Activated CD4-positive, CD25-positive, alpha-beta regulatory T cell treated with anti-CD3 and anti-CD28 coated beads, Interleukin-2, amount 50 U/mL, for 16 hours (primary cell): Measurements from ENCODE around the gene TPPP.
"Not testable (repeated sequence)": the region's sequence is repeated elsewhere in the genome, so short reads cannot be mapped to it uniquely, and the experiment has no call there.

ENCODE experiments used
- DNase-seq: peaks from one replicate; pipeline ENCODE4 v3.0.0-alpha.2; 2020; ENCODE audit warnings: low read depth, low spot score

Gene TPPP

DNA sequence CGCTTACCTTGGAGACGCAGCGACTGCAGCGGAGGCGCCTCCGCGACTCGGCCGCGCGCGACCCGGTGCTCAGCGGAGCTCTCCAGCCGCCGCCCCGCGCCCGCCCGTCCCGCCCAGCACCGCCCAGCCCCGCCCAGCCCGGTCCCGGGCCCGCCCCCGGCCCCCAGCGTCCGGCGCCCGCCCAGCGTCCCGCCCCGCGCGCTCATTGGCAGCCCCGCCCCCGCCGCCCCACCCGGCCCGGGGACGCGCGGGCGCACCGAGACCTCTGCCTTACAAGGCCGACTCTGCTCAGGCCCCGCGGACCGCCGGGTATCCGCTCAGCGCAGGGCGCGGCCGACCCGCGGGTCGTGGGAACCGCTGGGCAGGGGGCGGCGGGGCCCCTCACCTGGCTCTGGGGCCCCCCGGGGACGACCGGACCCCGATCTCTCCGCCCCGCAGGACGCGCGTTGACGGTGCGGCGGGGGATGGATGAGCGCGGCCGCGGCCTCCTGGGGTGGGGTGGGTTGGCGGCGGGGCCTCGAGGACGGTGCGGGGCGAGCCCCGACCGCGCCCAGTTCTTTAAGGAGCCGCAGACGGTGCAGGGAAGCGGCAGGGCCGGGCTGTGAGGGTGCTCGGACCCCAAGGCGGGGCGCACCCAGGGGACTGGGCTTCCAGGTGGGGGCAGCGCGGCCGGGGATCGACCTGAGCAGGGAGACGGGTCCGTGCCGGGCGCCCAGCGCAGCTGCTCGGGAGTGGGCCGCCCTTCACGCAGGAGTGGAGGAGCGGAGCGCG is at the start of gene TPPP:
TSS of gene TPPP (minus strand) at position 82 of the 771 bp plus-strand sequence. CDS start 15,292 bp downstream, outside the sequence.
- peak; percentile 63 for DNase-seq

DNA sequence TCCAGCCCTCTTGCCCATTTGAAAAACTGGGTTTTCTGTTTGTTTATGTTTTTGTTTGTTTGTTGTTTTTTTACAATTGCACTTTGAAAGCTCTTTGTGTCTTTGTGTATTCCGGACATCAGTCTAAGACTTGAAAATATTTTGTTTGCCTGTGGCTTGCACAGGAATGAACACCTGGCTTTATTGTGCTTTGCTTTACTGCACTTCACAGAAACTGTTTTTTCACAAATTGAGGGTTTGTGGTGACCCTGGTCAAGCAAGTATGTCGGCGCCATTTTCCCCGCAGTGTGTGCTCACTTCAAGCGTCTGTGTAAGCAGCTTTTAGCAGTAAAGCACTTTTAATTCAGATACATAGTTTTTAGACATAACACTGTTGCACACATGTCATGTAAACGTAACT is 49.1 kb upstream of the TPPP start:
- not testable (repeated sequence) for DNase-seq

DNA sequence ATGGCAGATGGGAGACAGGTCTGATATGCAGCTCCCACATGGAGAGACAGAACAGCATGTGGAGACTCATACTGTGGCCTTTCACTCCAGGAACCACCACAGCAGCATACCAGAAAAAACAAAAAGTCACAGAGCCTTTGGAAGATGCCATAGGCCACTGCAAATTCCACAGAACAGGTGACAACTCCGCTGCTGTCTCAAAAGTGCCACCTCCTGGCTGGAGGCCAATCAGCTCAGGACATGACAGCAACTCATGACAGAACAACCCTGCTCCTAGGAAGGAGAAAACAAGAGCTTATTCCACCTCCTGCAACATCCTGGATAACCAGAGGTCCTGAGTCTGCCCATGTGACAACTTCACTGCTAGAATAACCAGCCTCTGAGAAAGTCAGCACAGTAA is 41.0 kb upstream of the TPPP start:
- DNase-seq: not testable (repeated sequence)

DNA sequence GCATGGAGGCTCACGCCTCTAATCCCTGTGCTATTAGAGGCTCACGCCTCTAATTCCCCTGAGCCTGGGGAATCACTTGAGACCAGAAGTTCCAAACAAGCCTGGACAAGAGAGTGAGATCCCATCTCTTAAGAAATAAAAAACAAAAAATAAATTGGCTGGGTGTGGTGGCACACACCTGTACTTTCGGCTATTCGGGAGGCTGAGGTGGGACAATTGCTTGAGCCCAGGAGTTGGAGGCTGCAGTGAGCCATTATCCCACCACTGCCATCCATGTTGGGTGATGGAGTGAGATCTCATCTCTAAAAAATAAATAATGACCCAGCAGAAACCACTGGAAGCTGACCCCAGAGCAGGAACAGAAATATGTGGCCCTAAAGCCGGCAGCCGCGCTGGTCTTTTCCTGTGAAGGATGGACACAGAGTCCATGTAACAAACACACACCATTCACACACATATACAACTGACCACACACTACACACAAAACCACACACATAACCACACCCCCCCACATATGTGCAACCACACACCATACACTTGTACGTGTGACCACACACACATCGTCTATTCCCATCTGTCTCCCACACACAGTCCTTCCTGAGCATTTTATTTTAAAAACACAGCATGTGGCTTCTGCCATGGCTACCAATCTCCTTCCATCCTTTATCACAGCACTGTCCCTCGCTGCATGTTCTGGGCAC is 39.8 kb upstream of the TPPP start:
- DNase-seq: not testable (repeated sequence)

DNA sequence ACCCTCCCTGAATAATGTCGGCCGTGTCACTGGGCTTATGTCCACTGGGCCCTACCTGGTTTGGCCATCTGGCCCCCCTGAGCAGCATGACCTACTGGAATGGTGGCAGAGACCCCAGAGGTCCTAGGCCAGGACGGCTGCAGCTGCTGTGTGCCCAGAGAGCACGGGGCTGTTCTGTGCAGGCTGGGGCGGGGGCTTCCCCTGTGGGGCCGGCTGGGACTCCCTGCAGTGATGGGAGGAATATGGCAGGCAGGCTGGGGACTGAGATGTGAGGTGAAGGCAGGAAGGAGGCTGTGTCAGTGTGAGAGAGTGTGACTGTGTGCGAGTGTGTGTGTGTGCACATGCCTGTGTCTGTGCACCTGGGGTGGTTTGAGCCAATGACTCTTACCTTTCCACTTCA is 36.1 kb upstream of the TPPP start:
- DNase-seq: not testable (repeated sequence)

DNA sequence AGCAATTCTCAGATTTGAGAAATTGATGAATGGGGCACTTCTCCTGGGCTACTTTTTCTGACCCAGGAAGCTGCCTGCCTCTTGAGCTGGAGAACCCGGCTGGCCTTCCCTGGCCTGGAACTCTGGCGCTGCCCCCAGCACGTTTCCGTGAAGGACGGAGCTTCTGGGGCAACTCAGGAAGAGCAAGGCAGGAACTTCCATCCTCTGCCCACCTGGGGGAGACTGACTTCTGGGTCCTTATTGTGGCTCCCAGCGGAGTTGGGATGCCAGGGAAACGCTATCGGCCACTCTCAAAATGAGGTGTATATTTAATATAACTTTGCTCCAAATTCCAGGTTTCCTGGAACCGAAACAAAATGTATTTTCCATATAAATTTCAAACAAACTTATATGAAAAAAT is 33.9 kb upstream of the TPPP start:
- not testable (repeated sequence) for DNase-seq

DNA sequence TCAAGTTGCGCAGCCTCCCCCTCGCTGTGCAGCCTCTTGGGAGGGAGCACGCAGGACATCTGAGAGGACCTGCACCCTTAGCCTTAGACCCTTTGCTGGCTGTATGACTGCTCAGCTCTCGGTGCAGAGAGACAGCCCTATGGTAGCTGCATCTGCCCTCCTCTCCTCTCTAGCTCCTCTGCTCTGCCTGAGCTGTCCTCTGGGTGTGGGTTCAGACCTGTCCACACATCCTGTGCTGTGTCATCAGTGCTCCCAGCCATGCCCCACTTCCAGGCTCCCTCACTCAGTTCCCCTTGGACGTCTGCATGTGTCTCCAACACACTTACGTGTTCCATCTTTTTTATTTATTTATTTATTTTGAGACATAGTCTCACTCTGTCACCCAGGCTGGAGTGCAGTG is 30.7 kb upstream of the TPPP start:
- DNase-seq: not testable (repeated sequence)

DNA sequence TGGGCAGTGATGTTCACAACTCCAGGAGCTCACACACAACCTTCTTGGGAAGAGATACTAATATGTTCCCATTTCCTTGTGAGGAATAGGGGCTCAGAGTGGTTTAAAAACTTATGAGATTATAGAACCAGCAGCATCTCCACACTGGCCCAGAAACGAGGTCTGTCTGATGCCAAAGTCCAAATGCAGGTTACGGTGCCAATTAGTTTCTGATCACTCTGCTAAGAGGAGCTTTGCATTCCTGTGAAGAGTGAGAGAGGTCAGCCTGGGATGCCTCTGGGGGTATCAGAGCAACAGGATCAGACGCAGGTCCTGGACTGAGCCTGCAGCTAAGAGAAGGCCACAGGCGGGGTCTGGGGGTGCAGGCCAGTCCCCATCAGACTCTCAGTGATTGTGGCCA is 30.2 kb upstream of the TPPP start:
- not testable (repeated sequence) for DNase-seq

DNA sequence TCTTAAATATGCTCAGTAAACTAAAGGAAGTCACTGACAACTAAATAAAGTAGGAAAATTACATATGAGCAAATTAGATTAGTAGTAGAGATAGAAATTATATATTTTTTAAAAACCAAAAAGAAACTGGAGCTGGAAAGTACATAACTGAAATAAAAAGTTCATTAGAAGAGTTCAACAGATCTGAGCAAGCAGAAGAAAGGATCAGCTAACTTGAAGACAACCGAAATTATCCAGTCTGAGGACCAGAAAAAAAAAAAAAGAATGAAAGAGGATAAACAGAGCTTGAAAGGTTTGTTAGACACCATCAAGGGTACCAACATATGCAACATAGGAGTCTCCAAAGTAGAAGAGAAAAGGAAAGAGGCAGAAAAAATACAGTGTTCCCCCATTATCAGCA is 26.2 kb upstream of the TPPP start:
- not testable (repeated sequence) for DNase-seq

DNA sequence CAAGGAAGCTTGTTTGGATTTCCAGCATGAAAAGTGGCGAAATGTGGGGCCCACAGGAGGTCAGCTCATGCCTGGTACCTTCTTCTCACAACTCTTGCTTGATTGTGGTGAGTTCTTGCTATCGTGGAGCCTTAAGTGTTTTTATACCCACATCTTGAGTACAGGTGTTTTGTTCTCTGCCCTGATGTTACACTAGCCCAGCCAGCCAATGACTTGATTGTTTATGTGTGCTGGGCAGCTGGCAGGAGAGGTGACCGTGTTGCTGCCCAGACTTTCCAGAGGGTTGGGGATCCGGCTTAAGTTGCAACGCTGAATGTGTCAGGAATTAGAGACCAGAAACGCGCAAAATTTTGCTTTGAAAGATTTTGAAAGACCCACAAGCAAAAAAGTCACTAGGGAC is 24.0 kb upstream of the TPPP start:
- no peak for DNase-seq

DNA sequence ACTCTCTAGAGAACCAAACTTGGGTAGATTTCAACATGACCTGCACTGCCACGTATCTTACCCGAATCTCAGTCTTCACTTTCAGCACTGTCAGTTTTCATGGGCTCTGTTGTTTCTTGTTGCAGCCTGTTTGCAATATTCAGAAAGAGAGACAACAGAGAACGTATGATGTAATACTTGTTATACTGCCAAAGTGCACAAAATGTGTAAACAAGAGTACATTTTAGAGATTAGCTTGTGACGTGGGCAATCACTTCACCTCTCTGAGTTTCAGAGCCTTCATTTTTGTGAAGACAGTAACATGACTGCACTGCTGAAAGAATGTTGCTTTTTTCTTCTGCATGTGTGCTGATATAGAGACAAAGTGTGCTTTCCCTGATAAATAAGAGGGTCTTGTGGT is 23.6 kb upstream of the TPPP start:
- not testable (repeated sequence) for DNase-seq

DNA sequence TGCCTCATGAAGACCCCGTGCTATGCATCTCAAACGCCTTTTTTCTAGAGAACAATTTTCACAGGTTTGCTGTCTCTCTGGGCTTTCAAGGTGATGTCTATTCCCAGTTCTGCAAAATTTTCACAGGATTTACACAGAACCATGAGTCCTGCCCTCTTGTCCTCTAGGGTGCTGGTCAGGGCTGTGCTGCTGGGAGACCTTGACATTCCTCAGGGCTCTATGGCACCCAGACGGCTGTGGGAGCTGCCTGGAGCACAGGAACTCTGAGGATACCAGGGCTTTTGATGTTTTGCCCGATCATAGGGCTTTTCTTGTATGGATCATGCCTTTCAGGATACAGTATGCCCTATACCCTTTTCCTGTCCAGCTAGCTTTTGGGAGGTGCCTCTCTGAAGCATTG is 22.5 kb upstream of the TPPP start:
- DNase-seq: not testable (repeated sequence)

DNA sequence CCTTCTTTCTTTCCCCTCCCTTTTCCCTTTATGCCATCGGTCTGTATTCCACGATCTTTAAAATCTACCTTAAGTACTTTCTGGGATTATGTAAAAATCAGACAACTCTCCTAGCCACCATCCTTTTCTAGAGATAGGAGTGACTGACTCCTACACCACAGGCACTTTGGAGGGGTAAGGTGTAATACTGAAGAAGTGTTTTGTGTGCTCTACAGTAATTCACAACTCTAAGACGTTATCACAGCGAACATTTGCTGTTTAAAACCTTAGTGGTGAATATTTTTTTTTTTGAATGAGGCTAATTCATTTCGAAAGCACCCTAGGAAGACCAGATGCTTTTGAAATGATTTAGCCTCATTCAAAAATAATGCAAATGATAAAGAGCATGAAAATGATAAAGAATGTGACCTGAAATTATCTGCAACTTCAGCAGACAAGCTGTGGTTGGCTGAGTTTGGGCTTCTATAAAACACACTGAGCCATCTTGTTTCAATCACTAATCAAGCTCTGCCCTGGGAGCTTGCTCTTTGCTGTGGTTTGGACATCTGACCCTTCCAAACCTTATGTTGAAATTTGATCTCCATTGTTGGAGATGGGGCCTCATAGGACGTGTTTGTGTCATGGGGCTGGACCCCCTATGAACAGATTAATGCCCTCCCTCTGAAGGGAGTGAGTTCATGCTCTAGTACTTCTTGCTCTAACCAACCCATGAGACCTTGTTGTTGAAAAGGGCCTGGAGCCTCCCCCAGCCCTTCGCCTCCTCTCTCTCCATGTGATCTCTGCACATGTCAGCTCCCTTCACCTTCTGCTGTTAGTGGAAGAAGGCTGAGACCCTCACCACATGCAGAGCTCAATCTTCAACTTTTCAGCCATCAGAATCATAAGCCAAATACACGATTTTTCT is 21.3 kb upstream of the TPPP start:
- not testable (repeated sequence) for DNase-seq

DNA sequence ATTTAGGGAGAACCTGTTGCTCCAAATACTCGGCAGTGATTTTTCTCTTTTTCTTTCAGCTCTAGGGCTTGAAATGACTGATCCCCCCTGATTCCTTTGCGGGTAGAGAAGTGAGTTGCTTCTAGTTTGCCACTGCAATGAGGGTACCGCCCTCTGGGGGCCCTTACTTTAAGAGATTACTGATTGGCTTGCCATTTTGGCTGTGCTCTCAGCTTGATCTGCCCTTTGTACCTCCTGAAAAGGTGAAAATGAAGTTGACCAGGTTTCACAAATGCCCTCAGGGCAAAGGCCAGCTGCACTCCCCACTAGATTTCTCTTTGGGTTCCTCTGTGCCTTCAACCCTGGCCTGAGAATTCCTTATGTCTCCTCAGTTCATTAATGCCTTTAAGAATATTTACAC is 20.5 kb upstream of the TPPP start:
- not testable (repeated sequence) for DNase-seq

DNA sequence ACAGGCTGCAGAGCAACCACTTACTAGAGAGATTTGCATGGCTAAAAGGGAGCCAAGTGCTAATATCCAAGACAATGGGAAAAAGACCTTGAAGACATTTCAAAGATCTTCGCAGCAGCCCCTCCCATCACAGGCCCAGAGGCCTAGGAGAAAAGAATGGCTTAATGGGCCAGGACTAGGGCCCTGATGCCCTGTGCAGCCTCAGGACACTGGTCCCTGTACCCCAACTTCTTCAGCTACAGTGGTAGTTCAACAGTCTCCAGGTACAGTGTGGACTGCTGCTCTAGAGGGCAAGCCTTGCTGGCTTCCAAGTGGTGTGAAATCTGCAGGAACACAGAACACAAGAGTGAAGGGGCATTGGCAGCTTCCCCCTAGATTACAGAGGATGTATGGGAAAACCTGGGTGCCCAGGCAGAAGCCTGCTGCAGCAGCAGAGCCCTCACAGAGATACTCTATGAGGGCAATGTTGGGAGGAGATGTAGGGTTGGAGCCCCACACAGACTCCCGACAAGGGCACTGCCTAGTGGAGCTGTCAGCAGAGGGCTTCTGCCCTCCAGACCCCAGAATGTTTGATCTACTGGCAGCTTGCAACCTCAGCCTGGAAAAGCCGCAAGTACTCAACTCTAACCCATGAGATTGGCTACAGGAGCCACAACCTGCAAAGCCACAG is 15.8 kb upstream of the TPPP start:
- not testable (repeated sequence) for DNase-seq

DNA sequence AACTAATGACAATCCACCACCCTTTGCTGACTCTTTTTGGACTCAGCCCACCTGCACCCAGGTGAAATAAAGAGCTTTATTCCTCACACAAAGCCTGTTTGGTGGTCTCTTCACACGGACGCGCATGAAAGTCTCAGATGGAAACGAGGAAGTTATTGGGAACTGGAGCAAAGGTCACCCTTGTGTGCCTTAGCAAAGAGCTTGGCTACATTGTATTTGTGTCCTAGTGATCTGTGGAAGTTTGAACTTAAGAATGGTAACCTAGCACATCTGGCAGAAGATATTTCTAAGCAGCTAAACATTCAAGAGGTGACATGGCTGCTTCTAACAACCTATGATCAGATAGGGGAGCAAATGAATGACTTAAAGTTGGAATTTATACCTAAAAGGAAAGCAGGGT is 15.2 kb upstream of the TPPP start:
- DNase-seq: not testable (repeated sequence)

DNA sequence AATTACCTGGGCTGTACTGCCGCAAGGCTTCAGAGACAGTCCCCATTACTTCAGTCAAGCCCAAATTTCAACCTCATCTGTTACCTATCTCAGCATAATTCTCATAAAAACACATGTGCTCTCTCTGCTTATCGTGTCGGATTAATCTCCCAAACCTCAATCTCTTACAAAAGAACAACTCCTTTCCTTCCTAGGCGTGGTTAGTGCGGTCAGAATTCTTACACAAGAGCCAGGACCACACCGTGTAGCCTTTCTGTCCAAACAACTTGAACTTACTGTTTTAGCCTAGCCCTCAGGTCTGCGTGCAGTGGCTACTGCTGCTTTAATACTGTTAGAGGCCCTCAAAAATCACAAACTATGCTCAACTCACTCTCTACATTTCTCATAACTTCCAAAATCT is 13.0 kb upstream of the TPPP start:
- not testable (repeated sequence) for DNase-seq

DNA sequence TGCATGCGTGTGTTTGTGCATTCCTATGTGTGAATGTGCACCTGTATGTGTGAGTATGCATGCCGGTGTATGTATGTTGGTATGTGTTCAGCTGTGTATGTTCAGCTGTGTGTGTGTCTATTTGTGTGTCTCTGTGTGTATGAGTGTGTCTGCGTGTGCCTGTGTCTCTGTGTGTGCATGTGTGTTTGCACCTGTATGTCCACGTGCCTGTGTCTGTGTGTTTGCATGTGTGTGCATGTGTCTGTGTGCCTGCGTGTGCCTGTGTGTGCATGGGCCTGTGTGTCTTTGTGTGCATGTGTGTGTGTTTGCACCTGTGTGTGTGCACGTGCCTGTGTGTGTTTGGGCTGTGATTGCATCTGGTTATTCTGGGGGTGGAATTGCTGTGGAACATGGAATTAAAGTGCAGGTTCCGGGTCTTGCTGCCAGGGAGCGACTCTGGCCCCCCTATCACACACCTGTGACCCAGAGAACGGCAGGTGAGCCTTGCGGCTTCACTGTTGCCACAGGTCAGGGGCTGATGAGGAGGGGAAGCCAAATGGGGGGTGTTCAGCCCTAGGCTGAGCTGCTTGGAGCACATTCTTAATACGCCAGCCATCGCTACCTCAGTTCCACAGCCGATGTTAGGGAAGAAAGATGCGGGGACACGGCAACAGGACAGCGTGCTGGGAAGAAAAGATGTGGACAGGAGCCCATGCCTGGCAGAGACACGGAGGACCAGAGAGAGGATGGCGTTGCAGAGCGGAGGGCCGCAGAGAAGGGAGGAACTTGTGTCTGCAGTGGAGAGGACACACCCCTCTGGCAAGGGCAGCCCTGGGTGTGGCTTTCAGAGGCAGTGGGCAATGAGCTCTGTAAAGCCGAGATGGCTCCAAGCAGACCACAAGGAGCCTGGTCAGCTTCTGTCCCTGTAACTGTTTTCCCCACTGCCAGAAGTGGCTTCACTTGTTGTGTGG is 3.9 kb upstream of the TPPP start:
- not testable (repeated sequence) for DNase-seq

DNA sequence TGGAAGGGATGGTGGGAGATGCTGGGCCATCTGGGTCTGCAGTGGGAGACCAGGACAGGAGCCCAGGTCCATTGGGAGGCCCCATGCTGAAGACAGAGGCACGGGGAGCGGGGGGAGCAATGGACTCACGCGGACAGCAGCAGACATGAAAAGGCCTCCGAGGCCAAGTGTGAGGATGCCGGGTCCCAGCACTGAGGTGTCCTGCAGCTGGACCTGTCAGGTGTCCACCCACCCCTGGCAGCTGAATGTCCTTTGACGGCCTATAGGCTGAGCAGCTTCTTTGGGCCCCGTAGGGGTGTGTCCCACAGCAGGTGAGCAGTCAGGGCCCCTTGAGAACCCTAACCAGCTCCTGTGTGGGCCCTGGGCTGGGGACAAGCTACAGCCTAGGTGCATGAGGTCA is 3.0 kb upstream of the TPPP start:
- DNase-seq: not testable (repeated sequence)

DNA sequence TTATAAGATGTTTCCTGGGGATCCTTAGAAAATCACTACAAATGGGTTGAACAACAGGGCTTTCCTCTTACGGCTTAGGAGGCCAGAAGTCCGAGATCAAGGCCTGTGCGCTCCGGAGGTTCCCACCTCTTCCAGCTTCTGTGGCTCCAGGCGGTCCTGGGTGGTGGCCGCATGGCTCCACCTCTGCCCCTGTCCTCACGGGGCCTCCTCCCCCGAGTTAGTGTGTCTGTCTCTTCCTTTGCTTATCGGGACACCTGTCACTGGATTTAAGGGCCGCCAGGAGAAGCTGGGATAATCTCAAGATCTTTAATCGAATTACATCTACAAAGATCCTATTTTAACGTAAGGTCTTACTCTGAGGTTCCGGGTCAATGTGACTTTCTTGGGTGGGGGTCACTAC is 2.3 kb upstream of the TPPP start:
- DNase-seq: not testable (repeated sequence)
